OCI-LY7 (cell line): ENCODE data around the gene TACR1. TPM values are rescaled to one million over a fixed set of nuclear protein-coding genes. Genes with fewer than 3 reads are reported as not detected.

ENCODE experiments used
- BruUV-seq: library from RNA; stranded (reverse); fragments of 400-500 nt; replicated peaks from 2 replicates; lab custom pipeline; 2021; lab: Mats Ljungman, UMichigan
- CTCF ChIA-PET: fragments of 300-600 bp; sonication (Branson Sonifier 250); formaldehyde crosslinking; loops from one replicate; lab custom pipeline; 2022; ENCODE audit warnings: antibody characterized with exemption; ENCODE audit not compliant: unreplicated experiment; lab: Charles Lee
- POLR2A ChIA-PET: fragments of 300-600 bp; sonication (Branson Sonifier 250); formaldehyde crosslinking; loops from one replicate; lab custom pipeline; 2022; ENCODE audit warnings: antibody characterized with exemption; lab: Charles Lee
- DNase-seq: peaks from one replicate; pipeline ENCODE4 v3.0.0-alpha.2; 2015; ENCODE audit warnings: low spot score
- H2AFZ ChIP-seq: fragments of 200-600 bp; sonication (generic), shearing (Covaris generic); 2 replicates; pipeline ENCODE4 v1.6.1; 2014; ENCODE audit warnings: mild to moderate bottlenecking, antibody characterized with exemption, low read length, moderate library complexity
- H3K27ac ChIP-seq: fragments of 200-600 bp; sonication (generic); 2 replicates; pipeline ENCODE4 v1.5.1; 2014; ENCODE audit warnings: mixed run types, low read depth, mild to moderate bottlenecking, moderate library complexity, low read length, inconsistent platforms; ENCODE audit not compliant: poor library complexity, severe bottlenecking
- H3K36me3 ChIP-seq: fragments of 200-600 bp; sonication (generic); 2 replicates; pipeline ENCODE4 v1.6.1; 2014; ENCODE audit warnings: mild to moderate bottlenecking, antibody characterized with exemption, low read length, moderate library complexity, mixed read lengths; ENCODE audit not compliant: insufficient read depth
- H3K4me1 ChIP-seq: fragments of 200-600 bp; sonication (generic); 2 replicates; pipeline ENCODE4 v1.5.1; 2014; ENCODE audit warnings: mild to moderate bottlenecking, low read length; ENCODE audit not compliant: insufficient read depth, poor library complexity, severe bottlenecking
- H3K4me2 ChIP-seq: fragments of 200-600 bp; sonication (generic); 2 replicates; pipeline ENCODE4 v1.6.1; 2014; ENCODE audit warnings: mild to moderate bottlenecking, low read length
- H3K4me3 ChIP-seq: fragments of 200-600 bp; sonication (generic); 2 replicates; pipeline ENCODE4 v1.5.1; 2014; ENCODE audit warnings: mild to moderate bottlenecking, low read depth, low read length; ENCODE audit not compliant: poor library complexity, severe bottlenecking
- H3K79me2 ChIP-seq: fragments of 200-600 bp; sonication (generic); 2 replicates; pipeline ENCODE4 v1.6.1; 2016; ENCODE audit warnings: low read depth, mild to moderate bottlenecking, low read length, moderate library complexity, mixed read lengths; ENCODE audit not compliant: insufficient read depth
- H3K9me2 ChIP-seq: fragments of 200-600 bp; sonication (generic); 2 replicates; pipeline ENCODE4 v1.6.1; 2016; ENCODE audit warnings: mild to moderate bottlenecking, low read length, mixed read lengths; ENCODE audit not compliant: insufficient read depth
- H3K9me3 ChIP-seq: fragments of 200-600 bp; sonication (generic); 2 replicates; pipeline ENCODE4 v1.6.1; 2014; ENCODE audit warnings: mild to moderate bottlenecking, mixed run types, low read length, mixed read lengths
- H4K20me1 ChIP-seq: fragments of 200-600 bp; sonication (generic); 2 replicates; pipeline ENCODE4 v1.6.1; 2014; ENCODE audit warnings: mild to moderate bottlenecking, antibody characterized with exemption, low read length, moderate library complexity, mixed read lengths; ENCODE audit not compliant: insufficient read depth
- CTCF ChIP-seq: fragments of 200-600 bp; sonication (generic); conservative IDR thresholded peaks from 2 replicates; pipeline ENCODE4 v1.5.1; 2014; ENCODE audit warnings: mild to moderate bottlenecking, antibody characterized with exemption, low read length, moderate library complexity, mixed read lengths
- EZH2phosphoT487 ChIP-seq: fragments of 200-600 bp; sonication (generic); IDR thresholded peaks from 2 replicates; pipeline ENCODE4 v1.6.1; 2018; ENCODE audit warnings: low read depth, borderline replicate concordance, mild to moderate bottlenecking, mixed run types, antibody characterized with exemption, low read length, moderate library complexity, mixed read lengths
- intact Hi-C: fragments of 100-400 bp; cut with micrococcal nuclease; formaldehyde crosslinking; loops from one replicate; pipeline ENCODE4 v1.10.0; 2022; ENCODE audit not compliant: unreplicated experiment
- total RNA-seq, 2 experiments: library from RNA; depleted of rRNA in 1 of 2; stranded (reverse); fragments of >200 nt in 1 of 2; shearing (Covaris generic) in 1 of 2; gene quantifications; 2 replicates each; pipeline ENCODE4 v1.2.3, GENCODE V29; 2014 to 2022

TACR1 gene
- total RNA-seq, 2 experiments from 2014 or later: not detected

DNA sequence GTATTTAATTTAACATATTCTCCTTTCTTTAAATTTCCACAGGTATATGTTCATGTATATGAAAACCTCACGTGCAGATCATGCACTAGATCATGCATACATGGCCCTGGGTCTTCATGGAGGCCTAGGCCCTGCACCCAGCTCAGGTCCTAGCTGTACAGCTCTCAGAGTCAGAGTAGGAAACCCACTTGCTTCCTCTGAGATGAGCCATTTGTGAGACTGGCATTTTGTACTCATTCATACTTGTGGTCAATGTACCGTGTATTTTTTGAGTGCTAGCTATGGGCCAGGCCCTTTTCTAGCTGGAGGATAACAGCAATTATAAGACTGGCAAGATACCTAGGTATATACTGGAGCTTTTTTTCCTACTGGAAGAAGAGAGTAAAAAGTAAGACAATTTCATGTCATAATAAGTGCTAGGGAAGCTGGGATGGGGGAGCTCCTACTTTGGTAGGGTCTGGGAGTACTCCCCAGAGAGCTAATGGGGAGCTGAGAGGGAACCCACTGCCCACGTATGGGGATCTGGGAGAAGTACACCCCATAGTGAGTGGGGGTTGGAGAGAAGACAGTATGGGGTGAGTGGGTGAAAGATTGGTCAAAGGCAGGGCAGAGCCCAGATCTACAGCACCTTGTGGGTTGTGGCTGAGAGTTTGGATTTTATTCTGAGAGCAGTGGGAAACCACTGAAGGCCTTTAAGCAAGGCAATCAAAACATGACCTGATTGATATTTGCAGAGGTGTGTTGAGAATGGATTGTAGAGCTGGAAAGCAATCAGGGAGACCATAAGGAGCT is 168.9 kb downstream of the TACR1 start:
- Histone ChIP-seq H3K36me3 (no peaks in the 10 kb centered on the region), H3K4me2 (no peak overlapping the region), H4K20me1 (no peaks in the 10 kb centered on the region), H3K9me3 (no peaks in the 10 kb centered on the region), H3K4me3 (no peak overlapping the region), H3K4me1 (no peaks in the 10 kb centered on the region), H3K79me2 (no peaks in the 10 kb centered on the region), H2AFZ (no peak overlapping the region), H3K27ac (no peak overlapping the region), H3K9me2 (no peaks in the 10 kb centered on the region)
- ChIA-PET CTCF (no interaction called here), POLR2A (interaction anchor here (0.6 to 0.9 kb wide), 3 partner anchors 18 to 390 kb away, joined by 3 to 5 read pairs (median 3); no protein-coding TSS in a partner anchor)
- DNase-seq: no peak
- intact Hi-C loops: no loop called here
- no TSS peak for BruUV-seq
- TF ChIP-seq CTCF (no peak), EZH2phosphoT487 (no peak)

GRCh38 chr2:75027886-75028285 is 171.4 kb downstream of the TACR1 start:
- Histone ChIP-seq H3K9me3 (no peaks in the 10 kb centered on the region), H3K9me2 (no peaks in the 10 kb centered on the region), H3K27ac (no peak overlapping the region), H3K36me3 (no peaks in the 10 kb centered on the region), H4K20me1 (no peaks in the 10 kb centered on the region), H3K4me2 (no peak overlapping the region), H2AFZ (no peak overlapping the region), H3K4me1 (no peaks in the 10 kb centered on the region), H3K79me2 (no peaks in the 10 kb centered on the region), H3K4me3 (no peak overlapping the region)
- CTCF ChIA-PET: no interaction called here
- no peak for TF ChIP-seq EZH2phosphoT487
- TF ChIP-seq CTCF: no peak
- POLR2A ChIA-PET: no interaction called here
- intact Hi-C loops: no loop called here
- no peak for DNase-seq
- BruUV-seq: no TSS peak

- intact Hi-C loops: no loop called here
- Histone ChIP-seq H3K79me2 (no peaks in the 10 kb centered on the region), H4K20me1 (no peaks in the 10 kb centered on the region), H3K9me2 (no peaks in the 10 kb centered on the region), H3K9me3 (no peaks in the 10 kb centered on the region), H3K4me2 (no peak overlapping the region), H3K4me1 (no peaks in the 10 kb centered on the region), H3K36me3 (no peaks in the 10 kb centered on the region), H3K27ac (no peak overlapping the region), H3K4me3 (no peak overlapping the region), H2AFZ (no peak overlapping the region)
- ChIA-PET CTCF (no interaction called here), POLR2A (no interaction called here)
- DNase-seq: no peak
- no peak for TF ChIP-seq CTCF
- no peak for TF ChIP-seq EZH2phosphoT487
- no TSS peak for BruUV-seq
Measured at GRCh38 chr2:75025633-75026380, 173.5 kb downstream of the TACR1 start.
